ENCODE results near the gene WDFY3.

WDFY3 gene

GRCh38 chr4:84652478-84652877, 314.0 kb downstream of the WDFY3 start:
- no peak overlapping the region for H3K27ac ChIP-seq
- TF ChIP-seq, protein P1, sequence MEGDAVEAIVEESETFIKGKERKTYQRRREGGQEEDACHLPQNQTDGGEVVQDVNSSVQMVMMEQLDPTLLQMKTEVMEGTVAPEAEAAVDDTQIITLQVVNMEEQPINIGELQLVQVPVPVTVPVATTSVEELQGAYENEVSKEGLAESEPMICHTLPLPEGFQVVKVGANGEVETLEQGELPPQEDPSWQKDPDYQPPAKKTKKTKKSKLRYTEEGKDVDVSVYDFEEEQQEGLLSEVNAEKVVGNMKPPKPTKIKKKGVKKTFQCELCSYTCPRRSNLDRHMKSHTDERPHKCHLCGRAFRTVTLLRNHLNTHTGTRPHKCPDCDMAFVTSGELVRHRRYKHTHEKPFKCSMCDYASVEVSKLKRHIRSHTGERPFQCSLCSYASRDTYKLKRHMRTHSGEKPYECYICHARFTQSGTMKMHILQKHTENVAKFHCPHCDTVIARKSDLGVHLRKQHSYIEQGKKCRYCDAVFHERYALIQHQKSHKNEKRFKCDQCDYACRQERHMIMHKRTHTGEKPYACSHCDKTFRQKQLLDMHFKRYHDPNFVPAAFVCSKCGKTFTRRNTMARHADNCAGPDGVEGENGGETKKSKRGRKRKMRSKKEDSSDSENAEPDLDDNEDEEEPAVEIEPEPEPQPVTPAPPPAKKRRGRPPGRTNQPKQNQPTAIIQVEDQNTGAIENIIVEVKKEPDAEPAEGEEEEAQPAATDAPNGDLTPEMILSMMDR (conservative IDR thresholded peaks at IDR 0.05) = no peak

DNA sequence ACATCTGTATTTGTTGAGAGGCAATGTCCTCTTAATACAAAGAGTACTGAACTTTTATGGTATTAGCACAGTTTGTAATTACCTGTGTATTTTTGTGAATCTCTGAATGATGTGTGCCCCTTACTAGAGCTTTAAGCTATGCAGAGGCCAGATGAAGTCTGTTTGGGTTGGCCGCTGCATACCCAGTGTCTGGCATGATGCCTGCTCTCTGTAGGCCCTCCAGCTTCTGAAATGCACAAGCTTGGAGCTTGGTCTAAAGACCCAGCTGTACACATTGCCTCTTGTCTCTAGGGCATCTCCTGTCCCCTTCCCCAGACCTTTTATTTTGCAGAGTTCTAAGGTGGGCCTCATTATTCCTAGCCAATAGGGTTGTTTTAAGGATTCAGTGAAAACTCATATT, 315.0 kb downstream of the WDFY3 start:
- H3K27ac ChIP-seq = no peak overlapping the region

GRCh38 chr4:84648863-84649647, 317.4 kb downstream of the WDFY3 start:
- H3K27ac ChIP-seq = peak overlapping the region; percentile 16; the same call in 1 of the 2 replicates
- TF ChIP-seq, protein P1 (conservative IDR thresholded peaks at IDR 0.05) = no peak

More for the DNA sequence above, 315.0 kb downstream of the WDFY3 start:
- TF ChIP-seq, protein P1 (conservative IDR thresholded peaks at IDR 0.05) = no peak

DNA sequence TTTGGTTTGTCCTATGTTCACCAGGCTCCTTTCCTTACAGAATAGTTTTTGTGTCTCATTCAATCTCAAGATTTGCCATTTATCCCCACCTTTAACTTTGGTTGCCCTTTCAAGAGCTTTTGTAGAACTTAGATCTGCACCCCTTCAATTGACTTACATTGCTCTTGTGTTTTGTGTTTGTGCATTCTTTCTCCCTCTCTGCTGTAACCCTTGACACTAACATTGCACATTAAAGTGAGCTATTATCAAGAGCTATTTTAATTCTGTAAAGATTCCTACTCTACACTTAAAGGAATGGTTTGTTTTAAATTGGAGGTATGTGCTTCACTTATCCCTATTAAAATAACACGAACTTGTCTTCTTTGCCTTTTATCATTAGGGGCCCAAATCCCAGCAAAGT, 318.3 kb downstream of the WDFY3 start:
- H3K27ac ChIP-seq = peak overlapping the region; percentile 16; the same call in 1 of the 2 replicates
- TF ChIP-seq, protein P1 (conservative IDR thresholded peaks at IDR 0.05) = no peak

DNA sequence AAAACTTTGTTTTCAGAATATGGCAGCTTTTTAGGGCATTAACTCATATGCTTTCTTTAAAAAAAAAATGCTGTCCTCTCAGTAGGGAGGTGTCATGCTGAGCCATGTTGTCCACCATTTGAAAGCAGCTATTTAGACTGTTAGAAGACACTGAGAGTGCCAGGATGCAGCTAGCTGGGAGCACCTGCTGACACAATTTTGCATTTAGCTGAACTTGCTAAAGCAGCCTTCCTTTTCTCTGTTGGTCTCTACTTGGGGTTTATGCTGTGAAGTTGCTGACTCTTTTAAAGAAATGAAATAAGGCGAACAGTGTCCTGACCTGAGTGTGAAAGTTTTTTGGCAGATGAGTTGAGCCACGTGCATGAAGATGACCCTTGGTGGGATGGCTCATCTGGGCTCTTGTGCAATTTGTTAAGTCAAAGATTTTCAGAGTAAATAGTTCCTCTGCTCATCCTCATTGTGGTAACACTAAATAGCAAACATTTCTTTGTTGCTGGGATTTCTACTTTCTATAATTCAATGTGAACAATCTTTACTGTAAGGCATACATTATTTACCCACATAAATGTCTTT, 319.1 kb downstream of the WDFY3 start:
- TF ChIP-seq, protein P1 (conservative IDR thresholded peaks at IDR 0.05) = no peak

DNA sequence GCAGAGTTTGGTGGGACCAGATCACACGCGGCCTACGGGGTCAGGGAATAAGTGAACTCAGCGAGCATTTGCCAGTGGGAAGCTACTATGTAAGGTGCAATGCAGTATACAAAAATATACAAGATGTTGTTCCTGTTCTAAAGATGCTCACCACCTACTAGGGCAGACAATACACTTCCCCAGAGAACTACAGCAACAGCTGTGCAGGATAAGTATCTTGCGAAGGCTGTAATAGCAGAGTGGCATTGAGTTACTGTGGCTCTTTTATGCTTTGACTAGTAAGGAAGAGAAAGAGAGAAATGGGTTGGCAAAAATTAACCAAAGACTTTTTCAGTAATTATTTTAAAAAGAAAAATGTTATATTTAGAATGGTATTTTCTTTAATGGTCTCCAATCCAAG, 322.4 kb downstream of the WDFY3 start:
- TF ChIP-seq, protein P1 (conservative IDR thresholded peaks at IDR 0.05) = no peak
- H3K27ac ChIP-seq = no peak overlapping the region

More for the DNA sequence above, 319.1 kb downstream of the WDFY3 start:
- H3K27ac ChIP-seq = no peak overlapping the region

GRCh38 chr4:84639145-84639544, 327.3 kb downstream of the WDFY3 start:
- no peak overlapping the region for H3K27ac ChIP-seq
- TF ChIP-seq, protein P1 (conservative IDR thresholded peaks at IDR 0.05) = no peak
